HEK293 (cell line): ENCODE results near the gene CYP27C1.

Experiments
- KLF9 ChIP-seq: fragments of 450-650 bp; formaldehyde crosslinking; IDR thresholded peaks from 2 replicates; pipeline ENCODE4 v1.5.1; 2016; ENCODE audit warnings: missing biosample characterization, missing genetic modification characterization, low read depth
- TRIM28 ChIP-seq: IDR thresholded peaks from 2 replicates; pipeline ENCODE4 v1.6.1; 2011; ENCODE audit warnings: low read length, control low read depth, borderline replicate concordance
- ZBTB20 ChIP-seq: fragments of 450-650 bp; formaldehyde crosslinking; IDR thresholded peaks from 2 replicates; pipeline ENCODE4 v1.5.1; 2016; ENCODE audit warnings: missing biosample characterization, missing genetic modification characterization
- ZNF2 ChIP-seq: fragments of 450-650 bp; formaldehyde crosslinking; IDR thresholded peaks from 2 replicates; pipeline ENCODE4 v1.5.1; 2016; ENCODE audit warnings: missing biosample characterization, missing genetic modification characterization
- ZNF24 ChIP-seq: fragments of 450-650 bp; formaldehyde crosslinking; IDR thresholded peaks from 2 replicates; pipeline ENCODE4 v1.5.1; 2016; ENCODE audit warnings: missing biosample characterization, missing genetic modification characterization
- ZNF341 ChIP-seq: fragments of 450-650 bp; formaldehyde crosslinking; IDR thresholded peaks from 2 replicates; pipeline ENCODE4; 2016; ENCODE audit warnings: low read depth, missing biosample characterization, missing genetic modification characterization
- ZNF837 ChIP-seq: fragments of 450-650 bp; formaldehyde crosslinking; IDR thresholded peaks from 2 replicates; pipeline ENCODE4 v1.5.1; 2016; ENCODE audit warnings: missing biosample characterization, missing genetic modification characterization
- TF ChIP-seq, protein P1 (sequence below): fragments of 450-650 bp; formaldehyde crosslinking; IDR thresholded peaks from 2 replicates; pipeline ENCODE4 v1.5.1; 2016; ENCODE audit warnings: missing biosample characterization, missing genetic modification characterization
- TF ChIP-seq, protein P2 (sequence below): fragments of 450-650 bp; formaldehyde crosslinking; IDR thresholded peaks from 2 replicates; pipeline ENCODE4 v1.5.0; 2017; ENCODE audit warnings: missing biosample characterization, missing genetic modification characterization, borderline replicate concordance
- TF ChIP-seq, protein P3 (sequence below): fragments of 450-650 bp; IDR thresholded peaks from 2 replicates; pipeline ENCODE4 v1.5.1; 2018; ENCODE audit warnings: missing biosample characterization, mild to moderate bottlenecking, missing genetic modification characterization
- TF ChIP-seq, protein P4 (sequence below): fragments of 450-650 bp; formaldehyde crosslinking; IDR thresholded peaks from 2 replicates; pipeline ENCODE4 v1.5.1; 2016; ENCODE audit warnings: missing biosample characterization, missing genetic modification characterization
- TF ChIP-seq, protein P5 (sequence below): fragments of 450-650 bp; formaldehyde crosslinking; optimal IDR thresholded peaks from 2 replicates; pipeline ENCODE3; 2016; ENCODE audit warnings: missing biosample characterization, mild to moderate bottlenecking, missing genetic modification characterization
- TF ChIP-seq, protein P6 (sequence below): fragments of 450-650 bp; formaldehyde crosslinking; IDR thresholded peaks from 2 replicates; pipeline ENCODE4 v1.5.1; 2016; ENCODE audit warnings: missing biosample characterization, missing genetic modification characterization
- TF ChIP-seq, protein P7 (sequence below): fragments of 450-650 bp; formaldehyde crosslinking; IDR thresholded peaks from 2 replicates; pipeline ENCODE4 v1.5.1; 2017; ENCODE audit warnings: missing biosample characterization, missing genetic modification characterization

DNA sequence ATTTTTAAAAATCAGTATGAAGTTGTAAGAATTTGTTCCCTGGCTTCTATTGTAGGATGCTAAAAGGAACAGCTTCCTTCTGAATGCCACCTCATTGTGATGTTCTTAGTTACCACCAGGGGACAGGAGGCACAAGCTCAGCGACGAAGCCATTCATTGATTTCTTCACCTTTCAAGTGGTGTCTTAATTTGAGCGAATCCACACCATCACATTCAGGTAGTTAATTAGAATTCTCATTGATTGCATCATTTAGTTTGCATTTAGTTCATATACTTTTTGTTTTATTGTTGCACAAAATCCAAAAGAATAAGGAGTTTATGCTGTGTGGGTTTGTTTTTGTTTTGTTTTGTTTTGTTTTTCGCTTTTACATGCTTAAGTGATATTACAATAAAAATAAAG lies 23.1 kb downstream of the CYP27C1 start:
- TF ChIP-seq, protein P1, sequence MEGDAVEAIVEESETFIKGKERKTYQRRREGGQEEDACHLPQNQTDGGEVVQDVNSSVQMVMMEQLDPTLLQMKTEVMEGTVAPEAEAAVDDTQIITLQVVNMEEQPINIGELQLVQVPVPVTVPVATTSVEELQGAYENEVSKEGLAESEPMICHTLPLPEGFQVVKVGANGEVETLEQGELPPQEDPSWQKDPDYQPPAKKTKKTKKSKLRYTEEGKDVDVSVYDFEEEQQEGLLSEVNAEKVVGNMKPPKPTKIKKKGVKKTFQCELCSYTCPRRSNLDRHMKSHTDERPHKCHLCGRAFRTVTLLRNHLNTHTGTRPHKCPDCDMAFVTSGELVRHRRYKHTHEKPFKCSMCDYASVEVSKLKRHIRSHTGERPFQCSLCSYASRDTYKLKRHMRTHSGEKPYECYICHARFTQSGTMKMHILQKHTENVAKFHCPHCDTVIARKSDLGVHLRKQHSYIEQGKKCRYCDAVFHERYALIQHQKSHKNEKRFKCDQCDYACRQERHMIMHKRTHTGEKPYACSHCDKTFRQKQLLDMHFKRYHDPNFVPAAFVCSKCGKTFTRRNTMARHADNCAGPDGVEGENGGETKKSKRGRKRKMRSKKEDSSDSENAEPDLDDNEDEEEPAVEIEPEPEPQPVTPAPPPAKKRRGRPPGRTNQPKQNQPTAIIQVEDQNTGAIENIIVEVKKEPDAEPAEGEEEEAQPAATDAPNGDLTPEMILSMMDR, result 0 out of 2 replicates have a peak, but pooled peaks have one; percentile 17
- TF ChIP-seq, protein P2, sequence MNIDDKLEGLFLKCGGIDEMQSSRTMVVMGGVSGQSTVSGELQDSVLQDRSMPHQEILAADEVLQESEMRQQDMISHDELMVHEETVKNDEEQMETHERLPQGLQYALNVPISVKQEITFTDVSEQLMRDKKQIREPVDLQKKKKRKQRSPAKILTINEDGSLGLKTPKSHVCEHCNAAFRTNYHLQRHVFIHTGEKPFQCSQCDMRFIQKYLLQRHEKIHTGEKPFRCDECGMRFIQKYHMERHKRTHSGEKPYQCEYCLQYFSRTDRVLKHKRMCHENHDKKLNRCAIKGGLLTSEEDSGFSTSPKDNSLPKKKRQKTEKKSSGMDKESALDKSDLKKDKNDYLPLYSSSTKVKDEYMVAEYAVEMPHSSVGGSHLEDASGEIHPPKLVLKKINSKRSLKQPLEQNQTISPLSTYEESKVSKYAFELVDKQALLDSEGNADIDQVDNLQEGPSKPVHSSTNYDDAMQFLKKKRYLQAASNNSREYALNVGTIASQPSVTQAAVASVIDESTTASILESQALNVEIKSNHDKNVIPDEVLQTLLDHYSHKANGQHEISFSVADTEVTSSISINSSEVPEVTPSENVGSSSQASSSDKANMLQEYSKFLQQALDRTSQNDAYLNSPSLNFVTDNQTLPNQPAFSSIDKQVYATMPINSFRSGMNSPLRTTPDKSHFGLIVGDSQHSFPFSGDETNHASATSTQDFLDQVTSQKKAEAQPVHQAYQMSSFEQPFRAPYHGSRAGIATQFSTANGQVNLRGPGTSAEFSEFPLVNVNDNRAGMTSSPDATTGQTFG (tag by site-specific recombination), result no peak
- TF ChIP-seq, protein P3, sequence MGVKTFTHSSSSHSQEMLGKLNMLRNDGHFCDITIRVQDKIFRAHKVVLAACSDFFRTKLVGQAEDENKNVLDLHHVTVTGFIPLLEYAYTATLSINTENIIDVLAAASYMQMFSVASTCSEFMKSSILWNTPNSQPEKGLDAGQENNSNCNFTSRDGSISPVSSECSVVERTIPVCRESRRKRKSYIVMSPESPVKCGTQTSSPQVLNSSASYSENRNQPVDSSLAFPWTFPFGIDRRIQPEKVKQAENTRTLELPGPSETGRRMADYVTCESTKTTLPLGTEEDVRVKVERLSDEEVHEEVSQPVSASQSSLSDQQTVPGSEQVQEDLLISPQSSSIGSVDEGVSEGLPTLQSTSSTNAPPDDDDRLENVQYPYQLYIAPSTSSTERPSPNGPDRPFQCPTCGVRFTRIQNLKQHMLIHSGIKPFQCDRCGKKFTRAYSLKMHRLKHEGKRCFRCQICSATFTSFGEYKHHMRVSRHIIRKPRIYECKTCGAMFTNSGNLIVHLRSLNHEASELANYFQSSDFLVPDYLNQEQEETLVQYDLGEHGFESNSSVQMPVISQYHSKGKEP, result no peak
- TF ChIP-seq ZNF24 (tag by site-specific recombination), result no peak
- no peak for TF ChIP-seq ZNF837 (tag by site-specific recombination)
- TF ChIP-seq, protein P4, sequence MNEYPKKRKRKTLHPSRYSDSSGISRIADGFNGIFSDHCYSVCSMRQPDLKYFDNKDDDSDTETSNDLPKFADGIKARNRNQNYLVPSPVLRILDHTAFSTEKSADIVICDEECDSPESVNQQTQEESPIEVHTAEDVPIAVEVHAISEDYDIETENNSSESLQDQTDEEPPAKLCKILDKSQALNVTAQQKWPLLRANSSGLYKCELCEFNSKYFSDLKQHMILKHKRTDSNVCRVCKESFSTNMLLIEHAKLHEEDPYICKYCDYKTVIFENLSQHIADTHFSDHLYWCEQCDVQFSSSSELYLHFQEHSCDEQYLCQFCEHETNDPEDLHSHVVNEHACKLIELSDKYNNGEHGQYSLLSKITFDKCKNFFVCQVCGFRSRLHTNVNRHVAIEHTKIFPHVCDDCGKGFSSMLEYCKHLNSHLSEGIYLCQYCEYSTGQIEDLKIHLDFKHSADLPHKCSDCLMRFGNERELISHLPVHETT (tag by site-specific recombination), result no peak
- no peak for TF ChIP-seq ZNF341
- TF ChIP-seq KLF9, result no peak
- TF ChIP-seq, protein P5, sequence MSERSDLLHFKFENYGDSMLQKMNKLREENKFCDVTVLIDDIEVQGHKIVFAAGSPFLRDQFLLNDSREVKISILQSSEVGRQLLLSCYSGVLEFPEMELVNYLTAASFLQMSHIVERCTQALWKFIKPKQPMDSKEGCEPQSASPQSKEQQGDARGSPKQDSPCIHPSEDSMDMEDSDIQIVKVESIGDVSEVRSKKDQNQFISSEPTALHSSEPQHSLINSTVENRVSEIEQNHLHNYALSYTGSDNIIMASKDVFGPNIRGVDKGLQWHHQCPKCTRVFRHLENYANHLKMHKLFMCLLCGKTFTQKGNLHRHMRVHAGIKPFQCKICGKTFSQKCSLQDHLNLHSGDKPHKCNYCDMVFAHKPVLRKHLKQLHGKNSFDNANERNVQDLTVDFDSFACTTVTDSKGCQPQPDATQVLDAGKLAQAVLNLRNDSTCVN (tag by site-specific recombination), result no peak
- TF ChIP-seq TRIM28, result no peak
- no peak for TF ChIP-seq ZNF2
- TF ChIP-seq ZBTB20, result no peak
- TF ChIP-seq, protein P6, sequence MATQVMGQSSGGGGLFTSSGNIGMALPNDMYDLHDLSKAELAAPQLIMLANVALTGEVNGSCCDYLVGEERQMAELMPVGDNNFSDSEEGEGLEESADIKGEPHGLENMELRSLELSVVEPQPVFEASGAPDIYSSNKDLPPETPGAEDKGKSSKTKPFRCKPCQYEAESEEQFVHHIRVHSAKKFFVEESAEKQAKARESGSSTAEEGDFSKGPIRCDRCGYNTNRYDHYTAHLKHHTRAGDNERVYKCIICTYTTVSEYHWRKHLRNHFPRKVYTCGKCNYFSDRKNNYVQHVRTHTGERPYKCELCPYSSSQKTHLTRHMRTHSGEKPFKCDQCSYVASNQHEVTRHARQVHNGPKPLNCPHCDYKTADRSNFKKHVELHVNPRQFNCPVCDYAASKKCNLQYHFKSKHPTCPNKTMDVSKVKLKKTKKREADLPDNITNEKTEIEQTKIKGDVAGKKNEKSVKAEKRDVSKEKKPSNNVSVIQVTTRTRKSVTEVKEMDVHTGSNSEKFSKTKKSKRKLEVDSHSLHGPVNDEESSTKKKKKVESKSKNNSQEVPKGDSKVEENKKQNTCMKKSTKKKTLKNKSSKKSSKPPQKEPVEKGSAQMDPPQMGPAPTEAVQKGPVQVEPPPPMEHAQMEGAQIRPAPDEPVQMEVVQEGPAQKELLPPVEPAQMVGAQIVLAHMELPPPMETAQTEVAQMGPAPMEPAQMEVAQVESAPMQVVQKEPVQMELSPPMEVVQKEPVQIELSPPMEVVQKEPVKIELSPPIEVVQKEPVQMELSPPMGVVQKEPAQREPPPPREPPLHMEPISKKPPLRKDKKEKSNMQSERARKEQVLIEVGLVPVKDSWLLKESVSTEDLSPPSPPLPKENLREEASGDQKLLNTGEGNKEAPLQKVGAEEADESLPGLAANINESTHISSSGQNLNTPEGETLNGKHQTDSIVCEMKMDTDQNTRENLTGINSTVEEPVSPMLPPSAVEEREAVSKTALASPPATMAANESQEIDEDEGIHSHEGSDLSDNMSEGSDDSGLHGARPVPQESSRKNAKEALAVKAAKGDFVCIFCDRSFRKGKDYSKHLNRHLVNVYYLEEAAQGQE (tag by site-specific recombination), result no peak
- TF ChIP-seq, protein P7, sequence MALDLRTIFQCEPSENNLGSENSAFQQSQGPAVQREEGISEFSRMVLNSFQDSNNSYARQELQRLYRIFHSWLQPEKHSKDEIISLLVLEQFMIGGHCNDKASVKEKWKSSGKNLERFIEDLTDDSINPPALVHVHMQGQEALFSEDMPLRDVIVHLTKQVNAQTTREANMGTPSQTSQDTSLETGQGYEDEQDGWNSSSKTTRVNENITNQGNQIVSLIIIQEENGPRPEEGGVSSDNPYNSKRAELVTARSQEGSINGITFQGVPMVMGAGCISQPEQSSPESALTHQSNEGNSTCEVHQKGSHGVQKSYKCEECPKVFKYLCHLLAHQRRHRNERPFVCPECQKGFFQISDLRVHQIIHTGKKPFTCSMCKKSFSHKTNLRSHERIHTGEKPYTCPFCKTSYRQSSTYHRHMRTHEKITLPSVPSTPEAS (tag by site-specific recombination), result no peak
